Ovary (tissue), 3 donors: ENCODE data around the gene NKX1-2.

Source experiments
- POLR2A ChIP-seq: fragments of 450-650 bp; IDR thresholded peaks from one replicate; pipeline ENCODE4 v1.6.1; 2017; ENCODE audit warnings: antibody characterized with exemption, mild to moderate bottlenecking, moderate library complexity
- TF ChIP-seq, protein P1 (sequence below), 3 donors: fragments of 450-650 bp in 2 of 3; fragments of 200-600 bp in 1 of 3; IDR thresholded peaks; one replicate each; pipeline versions ENCODE4 v1.5.1 to v1.8.0; 2016 to 2022; ENCODE audit warnings: antibody characterized with exemption in 3 of 3, mild to moderate bottlenecking in 1 of 3
- donor health status: DM: no; HTN: no; CAD: no.

DNA sequence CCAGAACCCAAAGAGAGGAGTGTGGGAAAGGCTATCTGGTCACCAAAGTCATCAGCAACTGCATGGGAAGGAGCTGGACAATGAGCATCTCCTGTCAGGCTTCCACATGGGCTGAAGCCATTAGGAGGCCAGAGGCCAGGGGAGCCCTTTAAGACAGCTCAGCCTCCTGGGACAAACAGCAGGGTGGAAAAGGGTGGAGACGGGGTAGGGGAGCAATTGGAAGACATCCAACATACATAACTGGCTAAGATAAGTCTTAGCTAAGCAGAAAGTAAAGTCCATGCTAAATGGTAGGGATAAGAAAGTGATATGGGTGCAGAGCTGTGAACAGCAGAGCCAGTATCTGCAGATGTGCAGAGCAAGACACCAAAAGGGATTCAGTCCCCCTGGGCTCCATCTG is 29.6 kb downstream of the NKX1-2 start:
- TF ChIP-seq, protein P1, sequence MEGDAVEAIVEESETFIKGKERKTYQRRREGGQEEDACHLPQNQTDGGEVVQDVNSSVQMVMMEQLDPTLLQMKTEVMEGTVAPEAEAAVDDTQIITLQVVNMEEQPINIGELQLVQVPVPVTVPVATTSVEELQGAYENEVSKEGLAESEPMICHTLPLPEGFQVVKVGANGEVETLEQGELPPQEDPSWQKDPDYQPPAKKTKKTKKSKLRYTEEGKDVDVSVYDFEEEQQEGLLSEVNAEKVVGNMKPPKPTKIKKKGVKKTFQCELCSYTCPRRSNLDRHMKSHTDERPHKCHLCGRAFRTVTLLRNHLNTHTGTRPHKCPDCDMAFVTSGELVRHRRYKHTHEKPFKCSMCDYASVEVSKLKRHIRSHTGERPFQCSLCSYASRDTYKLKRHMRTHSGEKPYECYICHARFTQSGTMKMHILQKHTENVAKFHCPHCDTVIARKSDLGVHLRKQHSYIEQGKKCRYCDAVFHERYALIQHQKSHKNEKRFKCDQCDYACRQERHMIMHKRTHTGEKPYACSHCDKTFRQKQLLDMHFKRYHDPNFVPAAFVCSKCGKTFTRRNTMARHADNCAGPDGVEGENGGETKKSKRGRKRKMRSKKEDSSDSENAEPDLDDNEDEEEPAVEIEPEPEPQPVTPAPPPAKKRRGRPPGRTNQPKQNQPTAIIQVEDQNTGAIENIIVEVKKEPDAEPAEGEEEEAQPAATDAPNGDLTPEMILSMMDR (IDR thresholded peaks at IDR 0.05), result no peak
- no peak for TF ChIP-seq POLR2A
